Duodenal mucosa (tissue), 2 donors: ENCODE data around the gene VPS16.

Source experiments
- H3K27ac ChIP-seq: one replicate; pipeline ENCODE4 v1.7.0; 2013; ENCODE audit warnings: low read depth, low read length
- H3K27me3 ChIP-seq, 2 donors: one replicate each; pipeline ENCODE4 v1.7.0; 2013; ENCODE audit warnings: low read length in 2 of 2, control low read depth in 1 of 2; ENCODE audit not compliant: insufficient read depth in 2 of 2, control insufficient read depth in 1 of 2
- H3K36me3 ChIP-seq, 2 donors: one replicate each; pipeline ENCODE4 v1.7.0; 2013; ENCODE audit warnings: low read length in 2 of 2, control low read depth in 1 of 2; ENCODE audit not compliant: insufficient read depth in 2 of 2, control insufficient read depth in 1 of 2
- H3K4me1 ChIP-seq, 2 donors: one replicate each; pipeline ENCODE4 v1.7.0; 2013; ENCODE audit warnings: low read length in 2 of 2, control low read depth in 1 of 2; ENCODE audit not compliant: insufficient read depth in 2 of 2, control insufficient read depth in 1 of 2
- H3K4me3 ChIP-seq, 2 donors: one replicate each; pipeline ENCODE4 v1.7.0; 2013; ENCODE audit warnings: low read length in 2 of 2, low read depth in 1 of 2
- H3K9ac ChIP-seq, 2 donors: one replicate each; pipeline ENCODE4 v1.7.0; 2013; ENCODE audit warnings: low read length in 2 of 2, low read depth in 1 of 2
- H3K9me3 ChIP-seq, 2 donors: one replicate each; pipeline ENCODE4 v1.7.0; 2013; ENCODE audit warnings: low read length in 2 of 2, control low read depth in 1 of 2; ENCODE audit not compliant: control insufficient read depth in 1 of 2

Gene VPS16

DNA sequence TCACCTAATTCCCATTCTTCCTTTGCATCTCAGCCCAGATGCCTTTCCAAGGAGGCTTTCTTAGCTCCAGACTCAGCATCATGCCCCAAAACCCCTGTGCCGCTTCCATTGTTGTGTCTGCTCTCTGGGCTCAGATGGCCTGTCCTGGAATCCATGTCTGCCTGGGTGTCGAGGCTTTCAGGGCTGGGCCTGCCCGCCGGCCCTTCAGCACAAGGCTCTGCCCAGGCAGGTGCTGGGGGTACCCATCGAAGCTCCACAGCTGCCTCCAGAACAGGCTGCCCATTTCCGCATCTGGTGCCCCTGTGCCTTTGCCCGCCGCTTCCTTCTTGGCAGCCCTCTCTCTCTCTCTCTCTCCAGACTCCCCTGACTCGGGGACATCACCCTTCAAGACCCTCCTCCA lies 41.3 kb upstream of the VPS16 start:
- Histone ChIP-seq H3K27ac (no peak overlapping the region), H3K4me3 (no peak overlapping the region), H3K9me3 (no peaks in the 10 kb centered on the region), H3K9ac (no peak overlapping the region), H3K4me1 (peaks cover 0 to 13% of the 10 kb centered on the region in 2 donors), H3K36me3 (no peaks in the 10 kb centered on the region), H3K27me3 (peaks cover 49 to 51% of the 10 kb centered on the region in 2 donors)

DNA sequence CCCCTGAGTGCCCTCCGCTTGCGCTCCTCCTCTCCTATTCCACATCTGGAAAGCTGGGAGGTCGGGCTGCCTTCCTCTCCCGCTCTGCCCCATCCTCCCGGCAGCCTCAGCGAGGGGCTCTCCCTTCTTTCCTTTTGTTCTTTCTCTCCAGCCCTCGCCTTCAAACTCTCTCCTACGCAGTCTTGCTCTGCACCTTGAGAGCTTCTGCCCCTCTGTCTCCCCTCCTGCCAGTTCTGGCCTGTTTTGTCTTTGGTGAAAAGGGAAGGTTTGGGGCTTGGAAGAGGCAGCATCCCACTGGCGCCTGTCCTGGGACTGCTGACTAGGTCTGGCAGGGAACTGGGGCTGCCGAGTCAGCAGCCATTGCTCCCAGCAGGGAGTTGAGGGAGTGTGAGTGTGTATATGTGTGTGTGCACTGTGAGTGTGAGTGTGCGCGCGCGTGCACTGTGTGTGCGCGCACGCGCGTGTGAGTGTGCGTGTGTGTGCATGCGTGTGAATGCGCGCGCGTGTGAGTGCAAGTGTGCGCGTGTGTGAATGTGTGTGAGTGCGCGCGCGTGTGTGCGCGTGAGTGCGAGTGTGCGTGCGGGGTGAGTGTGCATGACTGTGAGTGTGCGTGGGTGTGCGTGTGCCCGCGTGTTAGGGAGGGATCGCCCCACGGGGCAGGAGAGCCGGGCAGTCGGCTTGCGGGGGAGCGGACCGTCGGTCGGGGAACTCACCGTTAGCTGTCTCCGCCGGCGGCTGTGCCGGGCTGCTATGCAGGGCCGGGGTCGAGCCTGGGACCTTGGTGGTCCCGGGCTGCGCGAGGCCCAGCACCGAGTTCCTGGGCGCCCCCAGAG lies 40.6 kb upstream of the VPS16 start:
- no peaks in the 10 kb centered on the region for H3K9me3 ChIP-seq
- H3K4me3 ChIP-seq = peak overlapping the region; percentile 20 to 57
- no peak overlapping the region for H3K9ac ChIP-seq
- H3K27ac ChIP-seq = no peak overlapping the region
- H3K27me3 ChIP-seq = peaks cover 45 to 55% of the 10 kb centered on the region in 2 donors
- H3K4me1 ChIP-seq = peaks cover 0 to 13% of the 10 kb centered on the region in 2 donors
- no peaks in the 10 kb centered on the region for H3K36me3 ChIP-seq

DNA sequence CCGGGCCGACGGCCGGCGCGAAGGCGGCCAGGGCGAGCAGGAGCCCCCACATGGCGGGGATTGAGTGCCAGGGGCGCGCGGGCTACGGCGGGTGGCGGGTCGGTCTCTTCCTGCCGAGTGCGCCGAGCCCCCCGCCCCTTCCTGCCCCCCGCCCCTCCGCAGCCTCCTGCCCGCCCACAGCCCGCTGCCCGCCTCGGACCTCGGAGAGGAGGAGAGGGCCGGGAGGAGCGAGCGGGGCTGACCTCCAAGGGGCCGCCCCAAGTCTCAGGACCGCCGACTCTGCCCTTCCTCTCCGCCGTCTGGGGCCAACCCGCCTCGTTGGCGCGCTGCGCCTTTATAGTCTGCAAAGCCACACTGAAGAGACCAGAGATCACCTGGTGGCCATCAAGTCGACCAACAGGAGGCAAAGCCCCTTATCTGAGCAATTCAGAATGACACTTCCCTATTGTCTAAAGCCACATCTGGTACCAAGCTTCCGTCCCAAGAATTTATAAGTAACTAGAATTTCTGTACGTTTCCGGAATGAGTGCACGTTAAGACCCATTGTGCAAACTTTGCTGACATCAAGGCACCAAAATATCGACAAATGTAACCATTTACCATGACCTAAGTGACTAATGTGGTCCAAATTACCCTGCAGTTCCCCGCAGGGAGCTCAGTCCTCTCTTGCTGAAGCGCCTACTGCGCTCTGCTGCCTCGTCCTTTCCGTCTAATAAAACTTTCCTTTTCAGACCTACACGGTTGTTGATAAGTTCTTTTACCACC lies 39.8 kb upstream of the VPS16 start, which contains the start of gene CPXM1:
TSS of gene CPXM1 (minus strand) at position 107 of the 765 bp plus-strand sequence. CDS start at position 52, 55 bp downstream.
- Histone ChIP-seq H3K4me3 (peak within 1 kb of the TSS; percentile 31 to 57), H3K9me3 (no peaks in the 10 kb centered on the region), H3K4me1 (peaks cover 0 to 13% of the 10 kb centered on the region in 2 donors), H3K27me3 (peaks cover 44 to 63% of the 10 kb centered on the region in 2 donors), H3K36me3 (no peaks in the 10 kb centered on the region), H3K9ac (no peak within 1 kb of the TSS), H3K27ac (no peak within 1 kb of the TSS)

DNA sequence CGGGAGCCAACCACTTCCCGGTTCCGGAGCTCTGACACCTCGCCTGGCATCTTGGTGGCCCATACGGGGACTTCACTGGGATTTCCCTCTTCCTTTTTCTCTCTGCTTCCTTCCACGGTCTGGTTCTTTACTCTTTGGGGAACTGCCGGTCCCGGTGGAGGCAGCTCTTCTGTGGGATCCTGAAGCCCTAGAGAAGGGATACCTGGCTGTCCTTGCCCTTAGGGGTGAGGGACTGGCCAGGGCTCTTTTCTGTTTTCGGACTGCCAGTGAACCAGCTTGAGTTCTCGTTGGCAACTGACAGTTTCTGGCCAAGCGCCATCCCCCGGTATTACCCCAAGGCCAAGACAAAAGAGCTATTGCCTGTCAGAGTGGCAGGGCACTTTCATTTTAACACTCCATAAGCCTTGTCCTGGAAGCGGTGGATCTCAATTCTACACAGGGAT lies 39.2 kb upstream of the VPS16 start:
- Histone ChIP-seq H3K27me3 (peaks cover 48 to 67% of the 10 kb centered on the region in 2 donors), H3K9me3 (no peaks in the 10 kb centered on the region), H3K4me3 (peak overlapping the region in 1 of 2 donors; percentile 31), H3K9ac (no peak overlapping the region), H3K4me1 (peaks cover 0 to 17% of the 10 kb centered on the region in 2 donors), H3K36me3 (no peaks in the 10 kb centered on the region), H3K27ac (no peak overlapping the region)

DNA sequence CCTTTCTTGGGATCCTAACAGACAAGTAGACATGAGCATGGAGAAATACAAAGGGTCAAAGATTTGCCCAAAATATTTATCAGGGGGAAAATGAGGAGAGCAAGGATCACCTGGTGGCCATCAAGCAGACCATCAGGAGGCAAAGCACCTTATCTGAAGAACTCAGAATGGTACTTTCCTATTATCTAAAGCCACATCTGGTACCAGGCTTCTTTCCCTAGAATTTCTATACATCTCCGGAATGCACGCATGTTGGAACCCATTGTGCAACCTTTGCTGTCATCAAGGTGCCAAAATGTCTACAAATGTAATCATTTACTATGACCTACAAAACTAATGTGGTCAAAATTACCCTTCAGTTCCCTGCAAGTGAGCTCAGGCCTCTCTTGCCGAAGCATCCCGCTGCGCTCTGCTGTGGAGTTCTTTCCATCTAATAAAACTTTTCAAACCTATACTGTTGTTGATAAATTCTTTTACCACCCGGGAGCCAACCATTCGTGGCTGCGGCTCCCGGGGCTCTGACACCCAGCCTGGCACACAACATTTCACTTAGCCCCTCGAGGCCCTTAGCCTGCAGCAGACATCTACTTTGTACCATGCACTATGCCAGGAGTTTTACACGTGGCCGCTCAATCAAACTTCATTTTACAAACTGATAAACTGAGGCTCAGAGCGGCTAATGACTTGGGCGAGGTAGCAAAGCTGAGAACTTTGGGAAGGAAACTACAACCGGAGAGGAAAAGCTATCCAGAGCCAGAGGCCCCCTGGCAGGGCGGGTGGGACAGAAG lies 36.3 kb upstream of the VPS16 start:
- Histone ChIP-seq H3K9ac (no peak overlapping the region), H3K4me1 (peaks cover 0 to 17% of the 10 kb centered on the region in 2 donors), H3K9me3 (no peaks in the 10 kb centered on the region), H3K27me3 (peaks cover 44 to 59% of the 10 kb centered on the region in 2 donors), H3K36me3 (no peaks in the 10 kb centered on the region), H3K4me3 (no peak overlapping the region), H3K27ac (no peak overlapping the region)

DNA sequence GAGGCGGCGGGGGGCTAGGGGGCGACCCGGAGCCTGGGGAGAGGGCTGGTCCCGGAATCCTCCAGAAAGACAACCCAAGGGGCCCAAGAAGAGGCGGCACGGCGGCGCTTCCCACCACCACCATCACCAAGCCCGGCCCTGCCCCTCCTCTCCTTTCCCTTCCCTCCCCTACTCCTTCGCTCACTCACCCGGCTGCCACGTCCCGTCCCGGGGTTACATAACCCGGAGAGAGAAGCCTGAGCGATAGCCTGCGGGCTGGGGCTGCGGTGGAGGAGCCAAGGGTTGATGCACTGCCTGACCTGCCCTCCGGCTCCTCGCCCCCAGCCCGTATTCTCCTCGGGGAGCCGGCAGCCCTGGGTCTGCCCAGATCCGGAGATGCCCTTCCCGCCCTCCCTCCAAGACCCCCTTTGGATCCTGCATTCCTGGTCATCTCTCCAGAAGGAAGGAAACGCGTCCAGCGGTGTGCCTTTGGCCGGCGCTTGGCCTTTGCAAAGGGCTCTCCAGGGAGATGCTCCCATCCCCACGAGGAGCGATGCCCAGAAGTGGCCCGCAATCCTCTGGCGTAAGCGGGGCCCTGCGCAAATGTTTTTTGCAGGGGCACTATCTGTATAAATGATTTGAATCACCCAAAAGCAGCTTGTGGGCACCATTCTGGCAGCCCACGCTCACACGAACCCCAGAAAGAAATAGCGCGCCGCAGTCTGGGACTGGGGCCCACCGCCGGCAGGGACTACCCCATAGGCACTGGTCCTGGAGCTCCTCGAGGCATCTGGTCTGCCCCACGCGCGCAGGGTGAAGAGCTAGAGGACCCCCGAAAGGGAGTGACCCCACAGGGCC lies 35.5 kb upstream of the VPS16 start:
- no peak overlapping the region for H3K27ac ChIP-seq
- H3K27me3 ChIP-seq = peaks cover 37 to 51% of the 10 kb centered on the region in 2 donors
- no peaks in the 10 kb centered on the region for H3K9me3 ChIP-seq
- H3K4me1 ChIP-seq = peaks cover 0 to 10% of the 10 kb centered on the region in 2 donors
- H3K36me3 ChIP-seq = no peaks in the 10 kb centered on the region
- H3K4me3 ChIP-seq = no peak overlapping the region
- H3K9ac ChIP-seq = no peak overlapping the region

DNA sequence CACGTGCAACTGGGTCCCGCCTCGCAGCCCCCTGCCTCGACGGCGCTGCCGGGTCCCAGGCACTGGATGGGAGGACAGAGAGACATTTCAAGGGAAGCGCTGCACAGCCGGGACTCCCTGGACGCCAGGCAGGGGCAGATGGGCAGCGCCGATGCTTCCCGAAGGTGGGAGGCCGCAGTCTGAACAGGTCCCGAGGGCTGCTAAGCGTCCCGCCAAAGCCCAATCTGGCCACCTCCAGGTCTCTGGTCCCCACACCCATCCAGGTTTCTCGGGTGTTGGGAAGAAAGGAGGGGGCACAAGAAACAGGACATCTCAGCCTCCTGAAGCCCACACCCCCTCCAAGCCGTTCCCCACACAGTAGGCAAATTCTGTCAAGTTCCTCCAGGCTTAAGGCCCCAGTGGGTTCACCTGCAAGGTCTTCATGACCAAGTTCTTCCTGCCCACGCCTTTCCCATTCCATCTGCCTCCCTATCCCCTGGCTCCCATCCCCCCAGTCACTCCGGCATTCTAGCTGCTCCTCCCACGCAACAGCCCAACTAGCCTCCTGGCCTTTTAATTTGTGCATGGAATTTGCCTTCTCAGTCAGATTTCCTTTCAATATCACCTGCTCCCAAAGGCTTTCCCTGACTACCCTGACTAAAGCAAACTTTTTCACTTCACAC lies 34.7 kb upstream of the VPS16 start:
- H3K9ac ChIP-seq = no peak overlapping the region
- H3K9me3 ChIP-seq = no peaks in the 10 kb centered on the region
- H3K27me3 ChIP-seq = peaks cover 32 to 45% of the 10 kb centered on the region in 2 donors
- H3K4me1 ChIP-seq = peaks cover 0 to 7% of the 10 kb centered on the region in 2 donors
- H3K36me3 ChIP-seq = no peaks in the 10 kb centered on the region
- no peak overlapping the region for H3K27ac ChIP-seq
- no peak overlapping the region for H3K4me3 ChIP-seq

DNA sequence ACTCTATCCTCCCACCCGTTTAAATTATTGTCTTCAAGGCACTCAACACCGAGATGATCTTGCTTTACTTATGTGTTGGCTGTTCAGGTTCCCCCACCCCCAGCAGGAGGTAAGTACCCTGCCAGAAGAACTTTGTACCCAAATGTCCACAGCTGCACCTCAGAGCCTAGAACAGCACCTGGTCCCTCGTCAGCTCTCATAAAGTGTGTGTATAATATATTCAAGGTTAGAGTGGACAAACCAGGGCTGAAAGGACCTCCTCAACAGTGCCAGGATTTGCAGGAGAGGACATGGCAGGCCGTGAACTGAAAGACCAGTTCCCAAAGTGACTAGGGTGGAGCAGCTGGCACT lies 34.2 kb upstream of the VPS16 start:
- H3K9ac ChIP-seq = no peak overlapping the region
- peaks cover 27 to 40% of the 10 kb centered on the region in 2 donors for H3K27me3 ChIP-seq
- H3K36me3 ChIP-seq = no peaks in the 10 kb centered on the region
- no peaks in the 10 kb centered on the region for H3K9me3 ChIP-seq
- no peak overlapping the region for H3K4me3 ChIP-seq
- peaks cover 0 to 4% of the 10 kb centered on the region in 2 donors for H3K4me1 ChIP-seq
- H3K27ac ChIP-seq = no peak overlapping the region

DNA sequence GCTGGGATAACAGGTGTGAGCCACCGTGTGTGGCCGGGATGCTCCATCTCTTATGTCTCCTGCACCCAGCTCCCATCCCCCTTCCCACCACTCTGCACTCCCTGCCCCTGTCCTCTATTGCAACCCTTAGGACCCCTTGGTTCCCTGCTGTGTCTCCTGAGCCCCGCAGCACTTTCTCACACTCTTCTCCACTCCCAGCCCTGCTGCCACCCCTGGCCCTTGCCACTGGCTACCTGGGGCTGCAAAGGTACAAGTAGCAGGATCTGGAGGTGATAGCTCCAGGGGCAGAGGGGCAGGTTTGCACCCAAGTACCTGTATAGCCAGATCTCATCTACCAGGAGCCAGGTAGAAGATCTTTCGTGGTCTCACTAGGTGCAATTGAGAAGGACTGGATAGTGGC lies 33.5 kb upstream of the VPS16 start:
- Histone ChIP-seq H3K4me1 (peaks cover 0 to 4% of the 10 kb centered on the region in 2 donors), H3K36me3 (no peaks in the 10 kb centered on the region), H3K9me3 (peaks cover 3 to 4% of the 10 kb centered on the region in 2 donors), H3K9ac (no peak overlapping the region), H3K27me3 (peaks cover 22 to 35% of the 10 kb centered on the region in 2 donors), H3K4me3 (no peak overlapping the region), H3K27ac (no peak overlapping the region)
